Adrenal gland (tissue), 12 donors: ENCODE data around the gene DNAH8. TPM values are rescaled to one million over a fixed set of nuclear protein-coding genes. Genes with fewer than 3 reads are reported as not detected.

ENCODE experiments used
- DNase-seq, 7 donors: peaks; one replicate each; pipeline ENCODE4 v3.0.0-alpha.2; 2019 to 2020
- H3K27ac ChIP-seq, 5 donors: fragments of 200-600 bp; sonication (generic) in 4 of 5; 1 replicate in 3 of 5; 2 replicates in 2 of 5; pipeline versions ENCODE4 v1.5.1 to v1.8.0; 2016 to 2020; ENCODE audit warnings: mild to moderate bottlenecking in 1 of 5
- H3K27me3 ChIP-seq: fragments of 200-600 bp; 2 replicates; pipeline ENCODE4 v1.8.0; 2021
- H3K36me3 ChIP-seq, 2 donors: fragments of 200-600 bp; replicated peaks in 1 of 2; 1 replicate in 1 of 2; 2 replicates in 1 of 2; pipeline versions ENCODE4 v1.5.1 to v1.8.0; 2018 to 2022
- H3K4me1 ChIP-seq, 2 donors: fragments of 200-600 bp; replicated peaks in 1 of 2; 1 replicate in 1 of 2; 2 replicates in 1 of 2; pipeline versions ENCODE4 v1.5.1 to v1.8.0; 2018 to 2021
- H3K4me3 ChIP-seq, 4 donors: fragments of 200-600 bp; sonication (generic) in 3 of 4; one replicate each; pipeline ENCODE4 v1.5.1; 2016 to 2018
- H3K9me3 ChIP-seq, 3 donors: fragments of 200-600 bp; sonication (generic) in 1 of 3; replicated peaks in 1 of 3; 1 replicate in 2 of 3; 2 replicates in 1 of 3; pipeline versions ENCODE4 v1.5.1 to v1.8.0; 2016 to 2021
- POLR2A ChIP-seq, 2 donors: fragments of 450-650 bp; IDR thresholded peaks; one replicate each; pipeline ENCODE4 v1.6.1; 2017; ENCODE audit warnings: antibody characterized with exemption in 2 of 2, mild to moderate bottlenecking in 2 of 2, moderate library complexity in 1 of 2
- WGBS, 4 donors: extraction: QIAGEN DNeasy Blood & Tissue Kit in 2 of 4; methylation state at CpG; one replicate each; pipeline versions ENCODE4 v1.1.5 to v1.1.7; 2013 to 2017; 5-methylcytosine and 5-hydroxymethylcytosine counted together
- intact Hi-C, 2 donors: fragments of 100-400 bp; cut with DNase I; formaldehyde crosslinking; loops; one replicate each; pipeline versions ENCODE4 v1.14.1 to v1.15.0; 2022 to 2023
- polyA plus RNA-seq, 3 donors: library from polyadenylated mRNA; stranded (reverse); fragments of 200-250 nt in 2 of 3; fragments of 350-450 nt in 1 of 3; fragmentation: Illumina TruSeq in 1 of 3; extraction: RNeasy Lipid Tissue Mini Kit (QIAGEN cat#74804) in 1 of 3; gene quantifications; one replicate each; pipeline ENCODE4 v1.2.3, GENCODE V29; 2013 to 2014
- total RNA-seq, 9 donors: library from RNA; depleted of rRNA in 4 of 9; stranded (reverse); fragments of >200 nt in 4 of 9; fragments of 120-200 nt in 1 of 9; fragmentation: NEBNext Ultra II Directional in 1 of 9; extraction: Animal tissue kit (Norgen Biotek cat#: 25700) in 1 of 9; gene quantifications; one replicate each; pipeline versions ENCODE4 v1.1.0 to v1.2.4, GENCODE V29; 2013 to 2023
- TF ChIP-seq, protein P1 (sequence below), 6 experiments: fragments of 450-650 bp in 4 of 6; fragments of 200-600 bp in 2 of 6; sonication (generic) in 1 of 6; IDR thresholded peaks; 1 replicate in 5 of 6; 2 replicates in 1 of 6; pipeline versions ENCODE4 v1.5.1 to v1.8.0; 2016 to 2021; ENCODE audit warnings: antibody characterized with exemption in 6 of 6, mild to moderate bottlenecking in 2 of 6, moderate library complexity in 1 of 6
- donor health status: healthy with polysubstance abuse.
- donor health status: Bipolar disorder and iron deficiency.
- donor health status: DM: yes; HTN: yes; CAD: no.
- donor health status: DM: no; HTN: no; CAD: no.
- donor health status: DM: no; HTN: no; CAD: no.
- donor health status: DM: yes; HTN: yes; CAD: no.

DNAH8 gene
- total and polyA plus RNA-seq, 12 donors: under 0.01 to 0.02 TPM; not detected in 10

DNA sequence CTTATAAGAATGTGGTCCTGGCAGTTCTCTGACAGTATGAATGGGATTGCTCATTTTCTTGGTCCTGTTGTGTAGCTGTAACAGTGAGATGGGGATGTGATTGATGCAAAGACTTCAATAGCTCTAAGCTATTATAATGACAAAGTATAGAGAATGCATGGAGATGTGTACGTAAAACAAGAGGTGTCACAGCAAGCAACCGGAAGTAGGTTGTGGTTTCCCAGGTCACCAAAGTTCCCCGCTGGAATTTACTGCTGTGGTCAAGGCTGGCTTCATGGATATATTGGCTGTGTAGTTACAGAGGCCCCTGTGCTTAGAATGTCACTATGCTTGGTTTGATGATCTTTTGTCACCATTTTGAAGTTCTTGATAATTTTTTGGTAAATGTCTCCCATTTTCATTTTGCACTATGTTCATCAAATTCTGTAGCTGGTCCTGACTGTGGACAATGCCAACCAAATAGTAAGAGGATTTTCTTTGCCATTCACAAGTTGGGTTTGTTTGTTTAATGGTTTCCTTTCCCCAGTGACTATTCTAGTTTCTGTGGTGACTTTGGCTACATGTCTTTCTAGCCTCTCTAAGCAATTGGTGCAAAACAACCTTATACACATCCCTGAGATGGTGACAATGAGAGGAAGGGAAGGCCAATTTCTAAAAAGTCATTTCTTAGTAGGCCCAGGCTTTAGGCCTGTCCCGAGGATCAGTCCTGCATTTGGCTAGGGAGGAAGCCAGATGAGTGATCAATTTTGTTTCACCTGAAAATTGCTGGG, 10.5 kb downstream of the DNAH8 start:
- 56 to 71% (median 63%) methylated on average over 3 to 4 of the region's 4 CpGs for WGBS, 4 donors
- intact Hi-C loops: no loop called here
- Histone ChIP-seq H3K27ac (no peak overlapping the region), H3K36me3 (no peaks in the 10 kb centered on the region), H3K4me3 (no peak overlapping the region), H3K27me3 (no peaks in the 10 kb centered on the region), H3K4me1 (peaks cover 0 to 4% of the 10 kb centered on the region in 2 donors), H3K9me3 (no peaks in the 10 kb centered on the region)
- no peak for DNase-seq
- TF ChIP-seq, protein P1, sequence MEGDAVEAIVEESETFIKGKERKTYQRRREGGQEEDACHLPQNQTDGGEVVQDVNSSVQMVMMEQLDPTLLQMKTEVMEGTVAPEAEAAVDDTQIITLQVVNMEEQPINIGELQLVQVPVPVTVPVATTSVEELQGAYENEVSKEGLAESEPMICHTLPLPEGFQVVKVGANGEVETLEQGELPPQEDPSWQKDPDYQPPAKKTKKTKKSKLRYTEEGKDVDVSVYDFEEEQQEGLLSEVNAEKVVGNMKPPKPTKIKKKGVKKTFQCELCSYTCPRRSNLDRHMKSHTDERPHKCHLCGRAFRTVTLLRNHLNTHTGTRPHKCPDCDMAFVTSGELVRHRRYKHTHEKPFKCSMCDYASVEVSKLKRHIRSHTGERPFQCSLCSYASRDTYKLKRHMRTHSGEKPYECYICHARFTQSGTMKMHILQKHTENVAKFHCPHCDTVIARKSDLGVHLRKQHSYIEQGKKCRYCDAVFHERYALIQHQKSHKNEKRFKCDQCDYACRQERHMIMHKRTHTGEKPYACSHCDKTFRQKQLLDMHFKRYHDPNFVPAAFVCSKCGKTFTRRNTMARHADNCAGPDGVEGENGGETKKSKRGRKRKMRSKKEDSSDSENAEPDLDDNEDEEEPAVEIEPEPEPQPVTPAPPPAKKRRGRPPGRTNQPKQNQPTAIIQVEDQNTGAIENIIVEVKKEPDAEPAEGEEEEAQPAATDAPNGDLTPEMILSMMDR (IDR thresholded peaks at IDR 0.05): no peak
- TF ChIP-seq POLR2A (IDR thresholded peaks at IDR 0.05): no peak

DNA sequence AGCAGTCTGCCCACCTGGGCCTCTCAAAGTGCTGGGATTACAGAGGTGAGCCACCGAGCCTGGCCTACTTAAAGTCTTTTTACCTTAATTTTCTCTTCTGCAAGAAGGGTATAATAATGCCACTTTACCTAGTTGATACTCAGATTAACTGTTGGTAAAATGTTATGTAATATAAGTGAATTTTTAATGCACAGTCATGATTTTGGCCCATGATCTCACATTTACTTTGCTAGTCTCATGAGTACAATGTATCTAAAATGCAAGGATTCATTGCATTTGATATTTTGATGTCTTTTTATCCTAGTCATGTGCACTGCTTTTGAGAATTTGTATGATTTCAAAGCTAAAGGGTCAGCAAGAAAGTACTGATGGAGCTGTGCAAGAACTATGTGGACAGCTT, 13.1 kb downstream of the DNAH8 start:
- no peaks in the 10 kb centered on the region for H3K36me3 ChIP-seq
- no peak overlapping the region for H3K27ac ChIP-seq
- 88 to 100% (median 95%) methylated on average over 1 of the region's 1 CpG for WGBS, 4 donors
- no peaks in the 10 kb centered on the region for H3K9me3 ChIP-seq
- no peaks in the 10 kb centered on the region for H3K27me3 ChIP-seq
- peaks cover 0 to 8% of the 10 kb centered on the region in 2 donors for H3K4me1 ChIP-seq
- no peak for TF ChIP-seq POLR2A (IDR thresholded peaks at IDR 0.05)
- TF ChIP-seq, protein P1 (IDR thresholded peaks at IDR 0.05): no peak
- intact Hi-C loops: no loop called here
- no peak overlapping the region for H3K4me3 ChIP-seq
- DNase-seq: no peak

DNA sequence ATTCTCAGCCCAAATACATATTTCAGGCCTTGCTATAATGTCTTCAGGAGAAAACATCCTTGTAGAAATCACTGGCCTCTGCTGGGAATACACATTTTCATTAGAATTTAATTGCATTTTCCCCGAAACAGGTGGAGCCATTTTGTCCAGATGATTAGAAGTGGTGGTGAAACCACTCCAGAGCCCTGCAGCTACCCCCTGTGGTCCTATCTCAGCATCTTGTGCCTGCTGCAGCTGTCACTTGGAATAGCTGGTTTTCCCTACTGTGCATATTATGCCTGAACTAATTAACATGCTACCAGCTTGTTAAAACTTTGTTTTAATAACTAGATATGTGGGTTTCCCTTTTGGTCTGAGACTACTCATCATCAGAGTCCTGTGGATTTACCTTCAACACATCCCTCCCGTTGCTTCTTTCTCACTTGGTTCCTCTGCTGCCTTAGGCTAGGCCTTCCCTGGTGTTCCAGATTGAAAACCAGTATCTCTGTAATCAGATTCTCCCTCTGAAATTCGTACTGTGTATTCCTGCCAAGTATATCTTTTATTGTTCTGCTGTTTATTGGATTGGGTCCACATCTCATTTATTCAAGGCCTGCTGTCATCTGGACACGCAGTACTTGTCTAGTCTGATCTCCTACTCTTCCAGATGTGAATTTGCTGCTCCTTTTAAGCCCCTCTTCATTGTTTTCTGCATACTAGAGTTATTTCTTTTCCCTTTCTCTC, 15.2 kb downstream of the DNAH8 start:
- no peak overlapping the region for H3K4me3 ChIP-seq
- H3K27ac ChIP-seq: peak overlapping the region in 1 of 5 donors; percentile 28
- TF ChIP-seq, protein P1 (IDR thresholded peaks at IDR 0.05): no peak
- TF ChIP-seq POLR2A (IDR thresholded peaks at IDR 0.05): no peak
- H3K4me1 ChIP-seq: peaks cover 0 to 8% of the 10 kb centered on the region in 2 donors
- intact Hi-C loops: no loop called here
- 42 to 52% (median 45%) methylated on average over 4 of the region's 4 CpGs for WGBS, 4 donors
- H3K36me3 ChIP-seq: no peaks in the 10 kb centered on the region
- no peaks in the 10 kb centered on the region for H3K27me3 ChIP-seq
- DNase-seq: peak in 2 of 7 donors; percentile 26 to 56
- H3K9me3 ChIP-seq: no peaks in the 10 kb centered on the region

DNA sequence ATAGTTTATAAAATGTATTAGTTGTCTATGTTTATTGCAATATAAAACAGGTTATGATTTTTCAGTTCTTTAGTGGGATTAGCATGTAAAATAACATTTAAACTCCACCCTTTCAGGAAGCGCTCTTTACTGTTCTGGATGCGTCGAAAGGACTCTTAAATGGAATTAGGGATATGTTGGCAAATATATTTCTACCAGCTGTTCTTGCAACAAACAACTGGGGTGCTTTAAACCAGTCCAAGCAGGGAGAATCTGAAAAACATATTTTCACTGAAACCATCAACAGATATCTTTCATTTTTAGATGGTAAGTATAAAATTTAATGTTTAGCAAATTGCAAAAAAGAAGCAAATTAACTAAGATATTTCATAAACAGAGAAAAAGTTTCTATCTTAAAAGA, 21.8 kb downstream of the DNAH8 start:
- intact Hi-C loops: no loop called here
- 83 to 98% (median 90%) methylated on average over 3 of the region's 3 CpGs for WGBS, 4 donors
- no peak overlapping the region for H3K4me3 ChIP-seq
- peaks cover 6% of the 10 kb centered on the region for H3K27me3 ChIP-seq
- TF ChIP-seq, protein P1 (IDR thresholded peaks at IDR 0.05): no peak
- TF ChIP-seq POLR2A (IDR thresholded peaks at IDR 0.05): no peak
- H3K27ac ChIP-seq: no peak overlapping the region
- H3K4me1 ChIP-seq: no peaks in the 10 kb centered on the region
- H3K36me3 ChIP-seq: no peaks in the 10 kb centered on the region
- DNase-seq: no peak
- H3K9me3 ChIP-seq: no peaks in the 10 kb centered on the region
